GM18508 (cell line): ENCODE data around the gene ARHGAP35.

Source experiments
- ATAC-seq: cut with Tn5 transposase; IDR thresholded peaks from one replicate; pipeline ENCODE4 v1.9.1; 2021; ENCODE audit warnings: moderate number of reproducible peaks; ENCODE audit not compliant: insufficient read depth, unreplicated experiment

ARHGAP35 gene

GRCh38 chr19:46898731-46899130 lies 37.9 kb downstream of the ARHGAP35 start:
- ATAC-seq = no peak

GRCh38 chr19:46900341-46900740 lies 39.5 kb downstream of the ARHGAP35 start:
- no peak for ATAC-seq

DNA sequence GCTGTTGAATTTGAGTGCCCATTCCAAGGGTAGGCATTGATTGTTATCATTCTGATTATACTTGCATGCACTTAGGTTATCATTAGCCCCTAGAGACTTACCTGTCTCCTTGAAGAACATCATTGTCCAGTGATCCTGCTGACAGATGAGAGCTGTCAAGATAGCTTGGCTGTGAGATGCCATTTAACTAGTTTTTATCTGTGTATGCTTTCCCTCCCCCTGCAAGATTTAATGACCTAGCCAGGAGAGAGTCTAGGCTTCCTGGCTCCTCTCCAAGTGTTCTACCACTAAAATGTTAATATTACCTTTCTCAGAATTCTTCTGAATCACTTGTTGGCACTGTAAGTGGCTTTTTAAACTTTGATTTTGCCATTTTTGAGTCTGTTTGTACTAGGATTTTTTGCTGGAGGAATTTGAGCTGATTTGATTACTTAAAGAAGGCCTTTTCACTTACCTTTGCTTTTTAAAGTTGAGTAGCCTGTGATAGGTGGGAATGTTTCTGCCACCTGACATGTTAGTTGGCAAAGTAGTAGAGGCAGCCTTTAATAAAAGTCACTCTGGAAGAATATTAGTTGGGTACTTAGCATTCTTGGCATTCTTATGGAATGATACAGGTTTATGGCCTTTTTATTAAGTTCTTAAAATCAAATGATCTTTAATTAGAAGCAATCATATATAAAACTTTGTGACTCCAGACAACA lies 41.1 kb downstream of the ARHGAP35 start:
- no peak for ATAC-seq

DNA sequence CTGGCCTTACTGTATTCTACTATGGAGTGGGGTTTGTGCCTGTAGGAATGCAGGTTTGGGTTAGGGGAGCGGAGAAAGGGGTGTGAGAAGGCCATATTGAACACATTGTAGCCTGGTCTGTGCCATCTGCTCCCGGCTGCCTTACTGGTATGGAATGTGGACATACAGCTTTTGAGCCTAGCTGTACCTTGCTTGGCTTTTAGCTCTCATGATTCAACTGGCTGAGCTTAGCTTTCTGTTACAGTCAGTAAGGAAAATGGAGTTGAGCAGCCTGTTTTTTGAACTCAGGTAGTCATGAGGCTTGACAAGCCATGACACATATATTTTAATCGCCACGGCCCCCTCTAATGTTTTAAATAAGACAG lies 41.6 kb downstream of the ARHGAP35 start:
- ATAC-seq = no peak

- ATAC-seq = no peak
Measured at GRCh38 chr19:46903458-46903857, 42.7 kb downstream of the ARHGAP35 start.

DNA sequence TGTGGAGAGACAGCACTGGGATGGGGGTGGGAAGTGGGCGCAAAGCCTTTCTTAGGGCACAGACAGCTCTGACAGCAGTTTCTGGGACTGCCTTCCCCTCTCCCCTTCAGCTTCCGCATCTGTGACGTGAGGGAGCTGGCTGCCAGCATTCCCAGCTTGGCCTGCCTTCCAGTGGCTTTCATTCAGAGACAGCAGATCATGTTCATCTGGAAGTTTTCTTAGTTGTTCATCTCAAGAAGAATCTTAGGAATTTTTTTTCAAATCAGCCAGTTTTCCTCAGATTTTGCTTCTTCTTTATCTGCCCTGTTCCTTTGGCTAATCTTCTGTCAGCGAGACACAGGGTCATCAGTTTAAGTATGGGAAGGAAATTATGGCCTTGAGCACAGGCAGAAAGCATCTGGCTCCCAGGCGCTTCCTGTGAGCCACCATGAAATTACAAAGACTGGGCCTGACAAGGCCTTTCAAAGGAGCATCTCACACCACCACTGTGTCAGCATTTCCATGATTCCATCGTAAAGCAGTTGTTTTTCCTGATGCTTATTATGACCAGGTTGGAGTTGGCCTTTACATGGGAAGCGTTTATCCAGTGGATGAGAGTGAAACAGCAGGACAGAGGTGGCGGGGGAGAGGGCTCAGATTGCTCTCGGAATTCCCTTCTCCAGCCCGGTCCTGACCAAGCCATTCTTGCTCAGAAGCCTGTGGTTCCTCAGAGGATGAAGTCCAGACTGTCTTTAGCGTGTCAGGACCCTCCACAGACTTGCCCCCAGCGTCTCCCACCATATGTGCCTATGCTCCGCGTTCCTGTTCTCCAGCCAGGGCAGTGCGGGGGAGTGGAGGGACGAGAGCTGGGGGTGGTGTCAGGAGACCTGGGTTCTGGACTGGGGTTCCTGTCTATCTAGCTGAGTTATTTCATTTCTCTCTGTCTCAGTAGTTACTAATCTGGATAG lies 43.6 kb downstream of the ARHGAP35 start:
- no peak for ATAC-seq

GRCh38 chr19:46906221-46906620 lies 45.4 kb downstream of the ARHGAP35 start:
- ATAC-seq = no peak

GRCh38 chr19:46907880-46908279 lies 47.1 kb downstream of the ARHGAP35 start:
- ATAC-seq = no peak

DNA sequence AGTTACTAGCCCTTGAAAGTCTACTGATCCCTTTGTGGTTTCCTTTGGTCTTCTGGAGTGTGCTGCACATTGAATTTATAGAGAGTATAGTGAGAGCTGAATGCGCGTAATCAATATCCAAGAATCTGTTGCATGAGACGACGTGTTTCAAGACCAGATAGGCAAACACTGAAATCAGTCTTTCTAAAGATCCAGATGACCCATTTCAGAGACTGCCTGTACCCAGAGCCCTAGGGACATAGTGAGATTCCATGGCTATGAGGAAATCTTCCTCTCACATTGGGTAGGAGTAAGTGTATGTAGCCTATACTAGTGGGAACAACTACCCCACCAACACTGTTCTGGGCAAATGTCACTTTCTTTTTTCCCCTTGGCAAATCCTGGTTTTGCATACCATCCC lies 48.6 kb downstream of the ARHGAP35 start:
- ATAC-seq = no peak
